DMS53 (cell line): Measurements from ENCODE around the gene CMA1.

ENCODE experiments used
- DNase-seq: peaks from one replicate; lab custom pipeline; 2025; lab: John Stamatoyannopoulos, UW

Gene CMA1

DNA sequence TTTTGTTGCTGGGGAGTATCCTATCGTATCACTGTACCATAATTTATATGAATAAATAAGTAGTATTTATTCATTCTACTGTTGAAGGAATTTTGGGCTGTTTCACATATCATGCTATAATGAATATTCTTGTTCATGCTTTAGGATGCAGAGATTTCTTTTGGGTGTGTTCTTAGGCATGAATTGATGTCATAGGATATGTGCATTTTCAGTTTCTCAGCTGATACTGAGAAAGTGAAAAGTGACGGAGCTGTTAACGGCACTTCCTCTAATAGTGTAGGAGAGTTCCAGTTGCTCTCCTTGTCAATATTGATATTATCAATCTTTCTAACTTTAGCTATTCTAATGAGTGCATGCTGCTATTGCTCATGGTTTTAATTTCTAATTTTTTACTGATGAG, 42.3 kb downstream of the CMA1 start:
- DNase-seq: no peak

DNA sequence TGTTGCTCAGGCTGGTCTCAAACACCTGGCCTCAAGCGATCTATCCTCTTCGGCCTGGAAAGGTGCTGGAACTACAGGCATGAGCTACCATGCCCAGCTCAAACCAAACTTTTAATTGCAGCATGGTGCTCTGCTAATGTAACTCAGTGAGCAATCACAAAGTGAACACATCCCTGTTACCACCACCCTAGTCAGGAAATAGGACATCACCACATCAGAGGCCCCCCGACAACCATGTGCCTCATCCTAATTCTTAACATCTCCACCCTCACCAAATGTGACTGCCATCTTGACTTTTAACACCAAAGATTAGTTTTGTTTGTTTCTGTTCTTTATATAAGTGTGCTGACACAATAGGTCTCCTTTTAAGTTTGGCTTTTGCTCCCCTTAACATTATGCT, 42.7 kb downstream of the CMA1 start:
- DNase-seq: no peak

DNA sequence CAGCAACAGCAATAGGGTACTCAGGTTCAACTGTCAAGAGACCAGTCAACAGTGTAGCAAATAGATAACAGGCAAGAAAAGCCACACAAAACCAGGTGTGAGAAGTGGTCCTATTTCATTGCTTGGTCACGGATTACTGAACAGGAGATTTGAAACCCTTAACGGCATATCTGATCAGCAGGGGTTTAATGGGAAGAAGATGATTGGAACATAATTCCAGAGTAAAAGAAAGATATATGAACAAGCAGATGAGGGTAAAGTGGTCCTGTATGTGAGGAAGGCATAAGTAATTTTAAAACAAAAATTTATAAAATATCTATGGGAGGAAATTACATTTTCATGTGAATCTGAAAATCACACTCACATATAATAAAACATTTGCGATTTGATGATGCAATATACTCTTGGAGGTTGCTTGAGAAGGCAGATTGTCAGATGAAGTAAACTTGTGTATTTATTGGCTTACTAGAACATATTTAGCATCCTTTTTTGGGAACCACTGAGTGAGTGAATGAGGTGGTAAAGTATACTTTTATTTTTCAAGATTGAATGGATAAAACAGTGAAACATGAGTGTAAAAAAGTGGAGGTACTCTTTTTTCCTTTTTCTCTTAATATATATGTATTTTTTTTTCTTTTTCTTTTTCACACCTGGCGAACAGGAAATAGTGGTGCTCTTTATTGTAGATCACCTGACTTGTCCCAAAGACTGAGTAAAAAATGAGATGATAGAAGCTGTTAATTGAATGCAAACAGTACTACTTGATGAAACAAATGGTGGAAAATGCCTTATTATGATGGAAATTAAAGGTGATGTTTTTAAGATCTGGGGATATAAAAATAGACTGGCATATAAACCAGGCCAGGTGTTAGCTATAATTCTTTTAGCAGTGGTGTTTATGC, 43.9 kb downstream of the CMA1 start:
- DNase-seq: no peak

DNA sequence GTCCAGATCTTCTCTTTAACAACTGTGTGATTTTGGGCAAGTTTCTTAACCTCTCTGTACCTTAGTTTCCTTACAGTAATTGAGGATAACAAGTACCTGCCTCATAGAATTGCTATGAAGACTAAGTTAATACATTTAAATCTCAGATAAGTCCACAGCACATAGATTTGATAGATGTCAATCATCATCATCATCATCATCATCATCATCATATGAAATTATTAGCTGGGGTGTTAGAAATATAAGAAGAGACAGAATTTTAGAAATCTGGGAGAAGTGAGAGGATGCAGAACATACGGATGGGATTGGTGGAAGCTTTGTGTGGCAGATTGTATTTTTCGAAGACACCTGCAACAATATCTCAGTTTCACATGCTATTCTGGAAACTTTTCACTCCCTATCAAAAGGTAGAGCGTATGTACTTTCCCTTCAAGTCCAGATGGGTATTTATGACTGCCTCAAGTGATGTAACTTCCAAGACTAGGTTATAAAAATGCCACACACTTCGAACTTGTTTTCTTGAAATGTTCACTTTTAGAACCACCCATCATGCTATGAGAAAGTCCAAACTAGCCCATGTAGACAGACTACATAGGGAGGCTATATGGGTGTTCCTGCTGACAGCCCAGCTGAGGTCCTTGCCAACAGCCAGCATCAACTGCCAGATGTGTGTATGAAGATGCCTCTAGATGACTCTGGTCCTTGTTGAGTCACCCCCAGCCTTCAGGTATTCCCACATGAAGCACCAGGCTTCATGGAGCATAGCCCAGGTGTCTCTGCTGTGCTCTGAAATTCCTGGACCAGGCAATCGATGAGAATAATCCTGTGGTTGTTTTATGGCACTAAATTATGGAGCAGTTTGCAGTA, 44.8 kb downstream of the CMA1 start:
- DNase-seq: no peak

DNA sequence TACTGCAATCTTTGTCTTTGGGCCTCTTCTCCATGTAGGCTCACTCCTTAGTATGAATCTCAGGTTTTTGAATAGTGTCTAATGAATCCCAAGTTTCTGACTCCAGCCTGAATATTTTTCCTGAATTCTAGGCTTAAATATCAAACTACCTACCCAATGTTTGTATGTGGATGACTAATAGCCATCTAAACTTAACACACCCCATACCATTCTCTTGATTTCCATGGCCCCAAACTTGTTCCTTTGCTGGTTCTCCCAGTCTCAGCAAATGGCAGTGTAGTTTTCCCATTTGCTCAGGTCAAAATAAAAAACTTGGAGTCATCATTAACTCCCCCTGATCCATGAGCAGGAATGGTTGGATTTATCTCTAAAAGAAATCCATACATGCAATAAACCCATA, 46.7 kb downstream of the CMA1 start:
- no peak for DNase-seq

DNA sequence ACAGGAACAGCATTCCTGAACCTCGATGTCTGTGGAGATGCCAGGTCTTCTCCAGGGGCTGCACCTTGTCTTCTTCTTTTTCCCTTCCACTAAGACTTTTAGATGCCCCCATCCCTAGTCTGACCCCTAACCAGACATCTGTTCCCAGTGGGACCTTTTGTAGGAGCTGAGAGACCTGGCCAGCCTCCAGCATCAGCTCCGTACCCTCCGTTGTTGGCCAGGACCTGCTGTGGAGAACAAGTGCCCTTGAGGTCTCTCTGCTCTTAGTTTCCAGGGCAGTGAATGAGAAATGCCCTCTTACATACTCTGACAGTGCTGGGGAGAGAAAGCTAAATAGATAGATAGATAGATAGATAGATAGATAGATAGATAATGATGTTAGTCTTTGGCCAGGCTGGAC, 48.7 kb downstream of the CMA1 start:
- no peak for DNase-seq

GRCh38 chr14:24458736-24459135, 49.3 kb downstream of the CMA1 start:
- DNase-seq: no peak

- DNase-seq: no peak
Observed at GRCh38 chr14:24456980-24457379, 51.1 kb downstream of the CMA1 start.
